ENCODE data around the gene RHBDF1. TPM values are rescaled to one million over a fixed set of nuclear protein-coding genes. Genes with fewer than 3 reads are reported as not detected.

The RHBDF1 gene
- polyA plus RNA-seq, 4 donors: 21.4 to 28.8 (median 28.1) TPM

DNA sequence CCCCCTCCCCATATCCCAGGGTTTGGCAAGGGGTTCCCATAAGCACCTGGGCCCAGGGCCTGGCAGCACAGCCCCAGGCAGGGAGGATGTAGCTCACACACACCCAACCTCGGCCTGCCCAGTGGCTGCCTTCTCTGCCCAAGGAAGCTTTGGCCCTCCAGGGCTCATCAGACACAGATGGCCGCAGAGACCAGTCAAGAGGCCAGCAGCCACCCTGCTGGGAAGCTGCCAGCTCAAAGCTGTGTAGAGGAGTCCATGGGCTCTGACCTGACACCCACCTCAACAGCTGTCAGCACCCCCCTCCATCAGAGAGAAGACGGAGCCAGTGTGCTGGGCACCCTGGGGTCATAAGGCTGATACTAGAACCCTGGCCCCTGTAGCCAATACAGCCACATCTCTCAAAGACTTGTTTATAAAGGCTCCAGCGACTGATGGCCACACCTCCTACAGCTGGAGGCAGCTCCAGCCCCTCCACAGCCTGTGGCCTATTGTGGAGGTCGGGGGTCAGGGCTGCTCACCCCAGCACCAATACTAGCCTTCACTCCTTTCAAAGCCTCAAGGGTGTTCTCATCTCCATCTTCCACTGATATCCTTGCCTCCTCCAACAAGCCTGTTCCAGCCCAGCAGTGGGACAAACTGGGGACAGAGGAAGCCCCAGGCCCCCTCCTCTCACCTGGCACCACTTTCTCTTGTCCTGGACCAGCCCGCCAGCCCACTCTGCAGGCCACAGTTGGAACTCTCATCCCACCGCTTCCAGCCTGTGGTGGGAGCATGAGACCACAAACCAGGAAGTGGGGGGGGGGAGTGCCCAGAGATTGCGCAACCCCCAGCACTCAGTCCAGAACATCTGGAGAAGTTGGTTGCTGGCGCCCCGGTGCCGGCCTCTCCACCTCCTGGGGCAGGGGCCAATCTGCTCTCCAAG is 3.4 kb upstream of the RHBDF1 start:
- DNase-seq (ENCODE audit: low read depth in 4 of 4, low spot score in 3 of 4): no peak

DNA sequence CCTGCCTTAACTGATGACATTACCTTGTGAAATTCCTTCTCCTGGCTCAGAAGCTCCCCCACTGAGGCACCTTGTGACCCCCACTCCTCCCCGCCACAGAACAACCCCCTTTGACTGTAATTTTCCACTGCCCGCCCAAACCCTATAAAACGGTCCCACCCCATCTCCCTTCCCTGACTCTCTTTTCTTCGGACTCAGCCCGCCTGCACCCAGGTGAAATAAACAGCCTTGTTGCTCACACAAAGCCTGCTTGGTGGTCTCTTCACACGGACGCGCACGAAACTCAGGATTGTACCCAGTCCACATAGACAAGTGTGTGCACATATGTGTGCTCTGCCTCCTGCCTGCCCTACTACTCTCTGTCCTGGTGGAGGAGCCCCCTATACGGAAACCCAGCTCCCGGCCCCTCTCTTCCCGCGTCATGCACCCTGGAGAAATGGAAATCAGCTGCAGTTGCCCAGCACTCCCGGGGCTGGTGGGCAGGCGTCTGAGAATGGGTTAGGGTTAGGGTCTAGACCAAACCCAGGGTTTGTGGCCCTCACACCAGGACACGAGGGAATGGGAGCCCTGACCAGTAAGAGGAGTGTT is 2.4 kb upstream of the RHBDF1 start:
- DNase-seq (ENCODE audit: low read depth in 4 of 4, low spot score in 3 of 4): no peak

DNA sequence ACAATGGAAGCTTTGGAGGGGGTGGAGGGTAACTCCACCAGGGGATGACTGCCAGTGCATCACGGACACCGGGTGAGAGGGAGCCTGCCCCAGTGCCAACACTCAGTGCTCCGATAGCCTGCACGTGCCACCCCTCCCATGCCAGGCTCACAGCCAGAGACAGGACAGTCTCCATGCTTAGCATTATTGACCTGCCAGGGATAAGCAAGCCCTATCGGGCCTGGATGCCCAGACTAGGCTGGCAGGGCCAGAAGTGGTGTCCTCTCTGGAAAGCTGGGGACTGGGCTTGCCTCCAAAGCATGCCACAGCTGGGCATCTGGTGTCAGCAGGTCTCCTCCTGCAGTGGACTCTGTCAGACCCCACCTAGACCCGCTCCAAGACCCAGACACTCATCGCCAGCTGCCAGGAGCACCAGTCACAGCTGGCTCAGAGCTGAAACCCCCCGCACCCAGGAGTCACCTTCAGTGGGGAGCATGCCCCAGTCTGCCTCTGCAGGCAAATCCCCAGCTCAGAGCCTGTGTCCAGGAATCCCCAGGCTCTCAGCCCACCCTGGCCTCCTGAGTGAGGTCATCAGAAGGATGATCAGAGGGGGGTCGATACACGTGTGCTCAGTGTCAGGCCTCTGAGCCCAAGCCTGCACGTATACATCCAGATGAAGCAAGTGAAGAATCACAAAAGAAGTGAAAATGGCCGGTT is 1.8 kb upstream of the RHBDF1 start:
- no peak for DNase-seq (ENCODE audit: low read depth in 4 of 4, low spot score in 3 of 4)

DNA sequence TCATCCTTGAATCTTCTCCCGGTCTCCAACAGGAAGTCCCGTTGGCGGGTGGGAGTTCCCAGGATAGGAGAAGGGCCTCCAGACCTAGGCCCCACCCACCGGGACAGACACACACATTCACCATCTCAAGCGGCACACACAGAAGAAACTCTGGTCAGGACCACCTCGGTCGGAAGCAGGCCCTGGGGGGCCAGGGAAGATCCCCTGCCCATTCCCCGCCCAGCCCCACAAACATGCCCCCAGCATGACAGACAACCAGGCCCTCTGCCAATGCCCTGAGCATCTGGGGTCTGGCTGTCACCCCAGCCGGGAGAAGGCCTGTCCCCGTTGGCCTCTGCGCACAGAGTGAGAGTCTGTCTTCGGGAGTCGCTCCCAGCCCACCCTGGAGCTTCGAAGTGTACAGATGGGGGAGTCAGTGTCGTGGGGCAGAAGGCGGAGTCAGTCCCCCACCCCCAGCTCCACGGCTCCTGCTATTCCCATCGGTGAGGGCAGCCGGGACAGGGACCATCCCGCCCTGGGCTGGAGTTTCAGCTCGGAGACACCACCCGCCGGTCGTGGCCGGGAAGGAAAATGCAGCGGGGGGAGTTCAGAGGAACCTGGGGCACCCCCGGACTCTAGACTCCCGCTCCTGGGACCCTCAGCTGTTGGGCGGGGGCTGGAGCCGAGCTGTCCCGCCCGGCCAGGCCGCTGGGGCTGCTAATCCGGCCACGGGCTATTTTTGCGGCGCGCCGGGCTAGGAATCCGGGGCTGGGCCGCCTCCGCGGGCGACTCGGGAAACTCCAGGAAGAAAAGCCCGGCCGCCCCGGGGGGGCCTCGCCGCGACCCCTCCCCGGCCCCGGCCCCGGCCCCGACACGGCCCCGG is 660 bp downstream of the RHBDF1 start:
- no peak for DNase-seq (ENCODE audit: low read depth in 4 of 4, low spot score in 3 of 4)

DNA sequence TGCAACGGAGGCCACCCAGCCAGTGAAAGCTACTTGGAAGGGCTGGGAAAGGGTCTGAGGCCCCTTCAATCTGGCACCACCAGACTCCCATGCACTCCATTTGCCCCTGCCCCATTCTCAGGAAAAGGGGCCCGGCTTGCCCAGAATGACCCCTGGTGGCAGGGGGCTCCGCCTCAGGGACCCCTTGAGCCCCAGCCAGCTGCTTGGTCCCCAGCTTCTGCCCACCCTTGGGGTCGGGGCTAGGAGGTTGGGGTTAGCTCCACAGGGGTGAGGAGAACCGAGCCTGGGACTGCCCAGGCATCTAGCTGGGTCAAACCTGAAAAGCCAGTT is 1.3 kb downstream of the RHBDF1 start:
- DNase-seq (ENCODE audit: low read depth in 4 of 4, low spot score in 3 of 4): no peak

DNA sequence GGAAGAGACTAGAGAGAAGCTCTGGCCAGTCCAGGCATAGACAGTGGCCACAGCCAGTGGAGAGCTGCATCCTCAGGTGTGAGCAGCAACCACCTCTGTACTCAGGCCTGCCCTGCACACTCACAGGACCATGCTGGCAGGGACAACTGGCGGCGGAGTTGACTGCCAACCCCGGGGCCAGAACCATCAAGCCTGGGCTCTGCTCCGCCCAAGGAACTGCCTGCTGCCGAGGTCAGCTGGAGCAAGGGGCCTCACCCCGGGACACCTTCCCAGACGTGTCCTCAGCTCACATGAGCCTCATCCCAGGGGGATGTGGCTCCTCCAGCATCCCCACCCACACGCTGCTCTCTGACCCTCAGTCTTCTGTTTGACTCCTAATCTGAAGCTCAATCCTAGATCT is 3.2 kb downstream of the RHBDF1 start:
- no peak for DNase-seq (ENCODE audit: low read depth in 4 of 4, low spot score in 3 of 4)

DNA sequence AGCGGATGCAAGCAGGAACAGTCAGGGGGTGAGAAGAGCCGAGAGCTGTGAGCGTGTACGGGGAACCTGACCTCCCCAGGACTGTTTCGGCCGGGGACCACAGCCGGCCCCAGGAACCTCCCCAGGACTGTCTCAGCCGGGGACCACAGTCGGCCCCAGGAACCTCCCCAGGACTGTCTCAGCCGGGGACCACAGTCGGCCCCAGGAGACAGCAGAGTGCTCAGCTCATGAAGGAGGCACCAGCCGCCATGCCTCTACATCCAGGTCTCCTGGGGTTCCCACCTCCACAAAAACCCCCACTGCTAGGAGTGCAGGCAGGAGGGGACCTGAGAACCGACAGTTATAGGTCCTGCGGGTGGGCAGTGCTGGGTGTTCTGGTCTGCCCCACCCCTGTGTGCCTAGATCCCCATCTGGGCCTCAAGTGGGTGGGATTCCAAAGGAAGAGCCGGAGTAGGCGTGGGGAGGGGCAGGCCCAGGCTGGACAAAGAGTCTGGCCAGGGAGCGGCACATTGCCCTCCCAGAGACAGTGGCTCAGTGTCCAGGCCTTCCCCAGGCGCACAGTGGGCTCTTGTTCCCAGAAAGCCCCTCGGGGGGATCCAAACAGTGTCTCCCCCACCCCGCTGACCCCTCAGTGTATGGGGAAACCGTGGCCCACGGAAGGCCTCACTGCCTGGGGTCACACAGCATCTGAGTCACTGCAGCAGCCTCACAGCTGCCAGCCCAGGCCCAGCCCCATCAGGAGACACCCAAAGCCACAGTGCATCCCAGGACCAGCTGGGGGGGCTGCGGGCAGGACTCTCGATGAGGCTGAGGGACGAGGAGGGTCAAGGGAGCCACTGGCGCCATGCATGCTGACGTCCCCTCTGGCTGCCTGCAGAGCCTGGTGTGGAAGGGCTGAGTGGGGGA is 4.3 kb downstream of the RHBDF1 start:
- no peak for DNase-seq (ENCODE audit: low read depth in 4 of 4, low spot score in 3 of 4)

DNA sequence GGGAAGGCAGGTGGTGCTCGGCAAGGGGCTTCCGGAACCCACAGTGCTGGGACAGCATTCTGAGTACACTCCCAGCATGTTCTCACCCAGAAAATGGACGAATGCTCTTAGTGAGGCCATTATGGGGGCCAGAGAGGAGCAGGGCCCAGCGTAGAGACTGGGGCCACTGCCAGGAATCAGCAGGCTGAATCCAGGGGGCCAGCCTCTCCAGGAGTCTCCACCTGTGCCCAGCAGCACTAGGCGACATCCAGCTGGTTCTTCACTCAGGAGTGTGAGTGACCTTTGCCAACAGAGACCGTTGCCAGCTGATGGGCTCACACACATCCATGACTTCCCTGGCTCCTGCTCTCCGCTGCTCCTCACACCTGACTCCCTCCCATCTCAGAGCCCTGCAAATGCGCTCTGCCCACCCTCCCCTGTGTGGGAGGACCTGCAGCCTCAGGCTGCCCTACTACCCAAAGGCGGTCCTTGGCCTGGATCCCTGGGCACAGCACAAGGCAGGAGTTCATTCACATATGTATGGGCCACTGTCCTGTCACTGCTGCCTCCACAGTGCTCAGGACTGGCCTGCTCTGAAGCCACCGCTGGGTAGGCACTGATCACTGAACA is 5.1 kb downstream of the RHBDF1 start:
- DNase-seq (ENCODE audit: low read depth in 4 of 4, low spot score in 3 of 4): no peak

DNA sequence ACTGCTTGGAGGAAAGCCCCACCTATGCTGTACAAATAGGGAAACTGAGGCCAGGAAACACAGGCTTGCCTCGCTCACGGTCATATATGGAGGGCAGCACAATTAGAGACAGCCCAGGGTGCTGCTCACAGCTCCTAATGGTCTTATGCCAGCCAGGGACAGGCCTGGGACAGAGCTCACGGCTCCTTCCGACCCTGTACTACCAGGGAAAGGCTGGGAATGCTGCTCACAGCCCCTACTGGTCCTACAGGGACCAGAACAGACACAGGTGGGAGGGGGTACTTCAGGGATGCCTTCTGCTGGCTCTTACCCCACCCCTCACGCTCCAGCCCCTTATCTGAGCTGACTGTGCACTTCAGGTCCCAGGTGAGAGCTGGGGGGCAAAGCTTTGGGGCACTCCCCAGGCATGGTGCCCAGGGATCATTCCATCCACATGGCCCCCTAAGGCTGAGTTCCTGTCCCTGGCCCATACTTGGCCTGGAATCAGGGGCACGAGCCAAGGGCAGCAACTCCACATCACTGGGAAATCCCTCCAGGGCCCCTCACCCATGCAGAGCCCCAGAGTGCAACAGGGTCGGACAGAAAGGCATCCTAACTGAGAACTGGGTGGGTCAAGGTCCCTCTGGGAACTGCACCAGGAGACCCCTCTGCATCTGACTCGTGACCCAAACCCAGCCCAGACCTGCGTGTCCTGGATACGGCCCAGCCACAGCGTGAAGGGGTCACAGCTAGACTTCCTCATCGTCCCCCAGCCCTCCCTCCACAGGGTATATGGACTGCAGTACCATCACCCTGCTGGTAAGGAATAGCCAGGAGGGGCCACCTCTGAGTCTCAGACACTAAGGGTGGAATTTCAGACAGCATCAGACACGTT is 5.9 kb downstream of the RHBDF1 start:
- DNase-seq (ENCODE audit: low read depth in 4 of 4, low spot score in 3 of 4): no peak

DNA sequence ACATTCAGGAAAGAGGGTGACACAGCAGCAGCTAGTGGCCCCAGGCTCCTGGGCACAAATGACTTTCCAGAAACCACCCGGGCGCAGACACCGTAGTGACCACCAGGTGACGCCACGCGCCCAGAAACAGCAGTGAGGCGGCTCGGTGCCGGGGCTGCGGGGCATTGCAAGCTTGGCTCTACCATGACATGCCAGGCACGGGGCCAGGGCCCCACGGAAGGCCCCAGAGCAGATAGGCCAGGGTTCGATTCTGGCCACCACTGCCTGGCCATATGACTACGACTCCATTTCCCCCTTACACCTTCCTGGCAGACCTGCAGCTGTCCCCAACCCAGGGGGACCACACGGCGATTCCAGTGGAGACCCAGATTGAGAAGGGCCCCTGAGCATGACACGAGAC is 6.7 kb downstream of the RHBDF1 start:
- DNase-seq (ENCODE audit: low read depth in 4 of 4, low spot score in 3 of 4): no peak

DNA sequence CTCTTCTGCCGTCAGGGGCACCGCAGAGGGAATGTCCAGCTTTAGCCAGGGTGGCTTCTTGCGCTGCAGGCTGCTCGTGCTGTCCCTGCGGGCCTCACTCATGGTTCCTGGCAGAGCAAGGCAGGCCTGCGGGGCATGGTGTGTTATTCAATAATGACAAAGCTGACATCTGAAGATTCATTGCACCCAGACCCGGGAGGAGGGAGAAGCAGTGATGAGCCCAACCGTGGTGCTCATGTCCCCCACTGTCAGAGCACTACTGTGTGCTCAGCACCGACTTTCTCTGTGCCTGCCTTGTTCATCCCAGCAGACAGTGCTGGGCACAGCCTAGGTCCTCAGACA is 7.5 kb downstream of the RHBDF1 start:
- no peak for DNase-seq (ENCODE audit: low read depth in 4 of 4, low spot score in 3 of 4)

DNA sequence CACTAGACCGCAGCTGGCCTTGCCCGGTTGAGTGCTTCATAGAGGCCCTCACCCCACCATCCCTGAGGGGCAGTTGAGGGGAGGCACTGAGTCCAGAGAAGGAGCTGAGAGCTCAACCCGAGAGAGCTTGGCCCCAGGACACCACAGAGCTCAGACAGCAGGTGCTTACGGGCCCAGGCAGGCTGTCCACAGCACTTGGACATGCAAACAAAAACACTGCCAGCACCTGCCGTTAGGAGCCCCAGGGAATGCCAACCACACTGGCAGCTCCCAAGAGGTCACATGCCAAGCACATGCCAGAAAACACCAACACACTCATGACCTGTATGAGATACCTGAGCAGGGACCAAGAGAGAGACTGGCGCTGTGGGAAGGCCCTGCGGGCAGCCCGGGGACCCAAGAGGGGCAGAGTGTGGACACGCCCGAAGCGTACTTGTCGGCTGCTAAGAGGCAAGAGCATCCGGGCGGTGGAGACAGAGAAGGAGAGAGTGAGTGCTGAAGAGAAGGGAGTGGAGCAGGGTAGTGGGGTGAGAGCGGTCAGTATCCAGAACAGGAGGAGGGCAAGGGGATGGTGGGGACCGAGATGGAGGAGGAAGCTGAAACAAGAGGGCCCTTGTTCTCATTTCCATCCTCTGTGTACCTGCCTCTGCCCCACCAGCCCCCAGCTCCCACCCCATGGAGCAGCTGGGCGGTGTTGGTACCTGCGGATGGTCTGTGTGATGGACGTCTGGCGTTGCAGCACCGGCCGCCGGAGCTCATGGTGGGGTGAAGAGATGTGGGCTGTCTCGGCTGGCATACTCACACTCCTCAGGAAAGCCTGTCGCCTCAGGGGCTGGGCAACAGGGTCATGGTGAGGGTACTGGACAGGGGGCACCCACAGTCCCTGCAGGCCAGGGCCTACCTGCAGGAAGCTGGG is 8.2 kb downstream of the RHBDF1 start:
- no peak for DNase-seq (ENCODE audit: low read depth in 4 of 4, low spot score in 3 of 4)

DNA sequence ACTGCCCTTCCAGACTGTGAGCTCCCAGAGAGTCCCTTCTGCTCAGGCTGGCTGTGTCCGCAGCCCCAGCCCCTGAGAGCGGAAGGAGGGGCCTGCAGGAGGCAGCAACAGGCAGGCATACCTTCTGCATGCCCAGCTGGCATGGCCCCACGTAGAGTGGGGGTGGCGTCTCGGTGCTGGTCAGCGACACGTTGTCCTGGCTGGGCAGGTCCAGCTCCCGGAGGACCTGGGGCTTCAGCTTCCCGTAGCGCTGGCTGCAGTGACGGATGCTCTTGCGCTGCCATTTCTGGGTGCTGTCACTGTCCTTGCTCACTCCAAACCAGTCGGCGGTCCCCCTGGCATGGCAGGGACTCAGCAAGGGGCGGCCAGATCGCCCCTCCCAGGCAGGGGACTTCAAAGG is 9.0 kb downstream of the RHBDF1 start:
- no peak for DNase-seq (ENCODE audit: low read depth in 4 of 4, low spot score in 3 of 4)

DNA sequence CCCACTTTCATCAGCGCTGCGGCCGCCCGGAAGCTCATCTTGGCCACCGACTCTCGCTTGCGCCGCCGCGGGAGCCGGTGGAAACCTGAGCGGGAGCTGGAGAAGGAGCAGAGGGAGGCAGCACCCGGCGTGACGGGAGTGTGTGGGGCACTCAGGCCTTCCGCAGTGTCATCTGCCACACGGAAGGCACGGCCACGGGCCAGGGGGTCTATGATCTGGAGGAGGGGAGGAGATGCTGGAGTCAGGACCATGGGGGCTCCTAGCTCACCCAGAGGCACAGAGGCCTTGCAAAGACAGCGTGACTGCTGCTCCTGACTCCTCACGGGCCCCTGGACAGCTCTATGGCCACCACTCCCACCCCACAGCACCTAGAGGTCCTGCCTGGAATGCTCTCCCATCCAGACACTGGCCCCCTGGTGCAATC is 9.5 kb downstream of the RHBDF1 start:
- DNase-seq (ENCODE audit: low read depth in 4 of 4, low spot score in 3 of 4): no peak

DNA sequence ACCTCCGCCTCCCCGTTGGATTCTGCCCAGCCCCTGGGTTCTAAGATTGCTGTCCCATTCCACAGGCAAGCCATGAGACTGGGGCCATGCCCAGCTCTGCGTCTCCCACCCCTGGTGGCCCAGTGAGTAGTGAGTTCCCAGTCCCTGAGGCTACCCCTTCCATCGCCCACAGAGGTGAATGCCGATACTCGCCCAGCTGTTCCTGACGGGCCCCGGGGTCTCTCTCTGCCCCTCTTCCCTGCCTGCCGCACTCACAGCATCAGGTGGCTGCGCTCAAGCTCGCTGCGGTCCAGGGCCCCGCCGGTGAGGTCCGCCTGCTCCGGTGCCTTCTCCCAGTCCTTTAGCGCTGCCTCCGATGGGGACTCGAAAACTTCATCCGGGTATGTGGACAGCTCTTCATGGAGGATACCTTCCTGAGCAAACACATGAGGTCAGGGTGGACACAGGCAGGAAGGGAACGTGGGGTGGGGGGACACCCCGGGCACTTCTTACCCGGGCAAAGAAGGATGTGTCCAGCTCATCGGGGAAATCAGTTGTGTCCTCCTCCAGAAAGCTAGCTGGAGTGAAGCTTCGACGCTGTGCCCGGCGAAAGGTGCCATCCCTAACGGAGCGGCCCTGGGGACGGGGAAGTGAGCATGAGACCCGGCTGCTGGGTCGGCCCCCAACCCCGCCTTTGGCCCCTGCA is 10.0 kb downstream of the RHBDF1 start:
- DNase-seq (ENCODE audit: low read depth in 4 of 4, low spot score in 3 of 4): no peak

DNA sequence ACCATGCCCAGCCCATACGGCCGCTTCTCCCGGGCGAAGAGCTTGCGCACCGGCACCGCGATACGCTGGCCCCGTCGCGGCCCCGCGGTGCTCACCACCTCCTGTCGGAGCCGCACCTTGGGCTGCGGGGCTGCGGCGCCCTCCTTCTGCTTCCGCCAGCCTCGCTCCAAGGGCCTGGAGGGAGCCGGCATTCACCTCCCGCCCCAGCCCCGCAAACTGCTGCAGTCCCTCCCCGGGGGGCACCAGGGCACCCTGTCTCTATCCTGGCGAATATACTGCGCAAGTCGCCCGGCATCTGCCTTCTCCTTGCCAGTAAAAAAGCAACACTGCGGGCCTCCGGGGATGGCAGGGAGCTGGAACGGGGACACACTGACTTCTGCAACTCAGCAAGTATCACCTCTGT is 10.6 kb downstream of the RHBDF1 start:
- no peak for DNase-seq (ENCODE audit: low read depth in 4 of 4, low spot score in 3 of 4)

Data from right renal pelvis (tissue), 4 donors.